BLaER1 (cell line): Measurements from ENCODE around the gene HS3ST1.

ENCODE experiments used
- H3K27ac ChIP-seq: shearing (Covaris generic); formaldehyde crosslinking; 2 replicates; pipeline ENCODE4 v1.8.1; 2022
- H3K27me3 ChIP-seq: shearing (Covaris generic); formaldehyde crosslinking; 2 replicates; pipeline ENCODE4 v1.8.1; 2022
- H3K36me3 ChIP-seq: shearing (Covaris generic); formaldehyde crosslinking; 2 replicates; pipeline ENCODE4 v1.8.1; 2022
- H3K4me1 ChIP-seq: shearing (Covaris generic); formaldehyde crosslinking; 2 replicates; pipeline ENCODE4 v1.8.1; 2022
- H3K4me2 ChIP-seq: shearing (Covaris generic); formaldehyde crosslinking; 2 replicates; pipeline ENCODE4 v1.8.1; 2022
- H3K4me3 ChIP-seq: shearing (Covaris generic); formaldehyde crosslinking; 2 replicates; pipeline ENCODE4 v1.8.1; 2022
- H3K9ac ChIP-seq: shearing (Covaris generic); formaldehyde crosslinking; 2 replicates; pipeline ENCODE4 v1.8.1; 2022
- H3K9me3 ChIP-seq: shearing (Covaris generic); formaldehyde crosslinking; 2 replicates; pipeline ENCODE4 v1.8.1; 2022
- H4K20me1 ChIP-seq: shearing (Covaris generic); formaldehyde crosslinking; 2 replicates; pipeline ENCODE4 v1.8.1; 2022
- Cebpa-rat ChIP-seq: shearing (Covaris generic); IDR thresholded peaks from 2 replicates; pipeline ENCODE4 v1.8.1; 2022

Gene HS3ST1

GRCh38 chr4:11436084-11436483 lies 7.4 kb upstream of the HS3ST1 start:
- H4K20me1 ChIP-seq = no peaks in the 10 kb centered on the region
- no peak overlapping the region for H3K27ac ChIP-seq
- TF ChIP-seq Cebpa-rat = no peak
- no peaks in the 10 kb centered on the region for H3K9me3 ChIP-seq
- no peak overlapping the region for H3K4me3 ChIP-seq
- H3K4me2 ChIP-seq = peak overlapping the region; percentile 65
- peaks cover 20% of the 10 kb centered on the region for H3K4me1 ChIP-seq
- H3K9ac ChIP-seq = no peak overlapping the region
- no peaks in the 10 kb centered on the region for H3K36me3 ChIP-seq
- no peaks in the 10 kb centered on the region; the same call in 1 of the 2 replicates for H3K27me3 ChIP-seq

GRCh38 chr4:11435557-11435956 lies 6.9 kb upstream of the HS3ST1 start:
- Histone ChIP-seq H3K27ac (no peak overlapping the region), H3K4me2 (peak overlapping the region; percentile 65), H3K4me3 (no peak overlapping the region), H3K9me3 (no peaks in the 10 kb centered on the region), H3K27me3 (peaks cover 5% of the 10 kb centered on the region; the same call in 1 of the 2 replicates), H3K4me1 (peaks cover 20% of the 10 kb centered on the region), H3K36me3 (no peaks in the 10 kb centered on the region), H3K9ac (no peak overlapping the region), H4K20me1 (no peaks in the 10 kb centered on the region)
- TF ChIP-seq Cebpa-rat = no peak

DNA sequence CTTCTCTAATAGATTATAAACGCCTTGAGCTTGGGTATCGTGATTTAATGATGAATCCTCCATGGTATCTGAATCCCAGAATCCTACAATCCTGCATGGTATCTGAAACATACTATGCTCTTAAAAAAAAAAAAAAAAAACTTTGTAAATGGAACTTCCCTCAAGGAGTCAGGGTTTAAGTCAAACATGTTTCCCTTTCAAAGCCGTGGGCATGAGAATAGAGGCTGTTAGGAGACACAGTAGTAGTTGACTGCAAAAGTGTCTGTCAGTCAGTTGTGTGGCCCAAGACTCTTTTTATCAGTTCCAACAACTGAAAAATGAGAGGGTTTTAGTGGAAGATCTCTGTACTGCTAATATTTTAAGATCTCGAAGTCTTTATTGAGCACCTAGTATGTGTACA lies 2.4 kb upstream of the HS3ST1 start:
- H3K9ac ChIP-seq = no peak overlapping the region
- H3K27ac ChIP-seq = no peak overlapping the region
- H3K9me3 ChIP-seq = peaks cover 20% of the 10 kb centered on the region

DNA sequence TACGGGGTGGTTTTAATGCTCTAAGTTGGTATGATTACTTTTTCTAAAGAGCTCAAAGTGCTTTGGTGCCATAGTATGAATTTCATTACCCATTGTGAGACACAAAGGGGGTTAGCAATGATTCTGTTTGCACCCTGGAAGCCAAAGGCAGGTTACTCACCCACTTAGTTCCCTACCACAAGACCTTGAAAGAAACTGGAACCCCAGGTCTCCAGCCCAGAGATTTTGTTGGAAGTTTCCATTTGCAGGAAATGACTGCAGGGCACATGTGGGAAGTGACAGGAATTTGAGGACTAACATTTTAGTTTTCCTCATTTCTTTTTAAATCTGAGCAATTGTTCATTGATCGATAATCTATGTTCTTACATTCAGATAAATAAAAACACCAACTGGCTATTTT lies 1.8 kb upstream of the HS3ST1 start:
- Histone ChIP-seq H3K4me1 (peaks cover 16% of the 10 kb centered on the region), H3K36me3 (no peaks in the 10 kb centered on the region), H3K9me3 (peaks cover 20% of the 10 kb centered on the region), H3K4me2 (no peak overlapping the region), H3K9ac (no peak overlapping the region), H3K27ac (no peak overlapping the region), H3K27me3 (peaks cover 50% of the 10 kb centered on the region), H4K20me1 (no peaks in the 10 kb centered on the region), H3K4me3 (no peak overlapping the region)
- TF ChIP-seq Cebpa-rat = no peak

More for the DNA sequence above, 2.4 kb upstream of the HS3ST1 start:
- Histone ChIP-seq H3K4me3 (no peak overlapping the region), H3K4me1 (peaks cover 22% of the 10 kb centered on the region), H4K20me1 (no peaks in the 10 kb centered on the region), H3K4me2 (no peak overlapping the region), H3K36me3 (no peaks in the 10 kb centered on the region), H3K27me3 (peaks cover 47% of the 10 kb centered on the region)
- TF ChIP-seq Cebpa-rat = no peak

DNA sequence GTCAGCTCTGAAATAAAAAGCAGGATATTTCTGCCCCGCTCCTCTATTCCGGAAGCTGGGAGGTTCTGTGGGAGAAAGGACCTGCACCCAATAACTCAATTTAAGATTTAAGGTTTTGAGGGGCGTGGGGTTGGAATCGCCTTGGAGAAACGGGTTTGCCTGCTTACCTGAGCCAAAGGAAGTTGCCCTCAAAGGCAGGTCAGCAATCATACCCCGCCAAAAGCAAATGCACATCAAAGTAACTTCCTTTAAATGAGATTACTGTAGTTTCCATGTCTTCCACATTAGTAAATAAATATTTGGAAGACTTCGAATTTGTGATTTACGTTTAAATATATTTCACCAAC lies 978 bp upstream of the HS3ST1 start:
- H4K20me1 ChIP-seq = no peaks in the 10 kb centered on the region
- peaks cover 15% of the 10 kb centered on the region for H3K4me1 ChIP-seq
- no peak overlapping the region for H3K9ac ChIP-seq
- no peaks in the 10 kb centered on the region for H3K36me3 ChIP-seq
- no peak for TF ChIP-seq Cebpa-rat
- peaks cover 50% of the 10 kb centered on the region for H3K27me3 ChIP-seq
- no peak overlapping the region for H3K27ac ChIP-seq
- no peak overlapping the region for H3K4me3 ChIP-seq
- no peak overlapping the region for H3K4me2 ChIP-seq
- H3K9me3 ChIP-seq = peaks cover 20% of the 10 kb centered on the region

- Histone ChIP-seq H3K9ac (no peak overlapping the region), H3K4me2 (peak overlapping the region; percentile 91)
- no peak for TF ChIP-seq Cebpa-rat
Observed at GRCh38 chr4:11428899-11429698, 405 bp upstream of the HS3ST1 start.

GRCh38 chr4:11427121-11427996 lies 1.3 kb downstream of the HS3ST1 start:
- Histone ChIP-seq H3K27me3 (peaks cover 50% of the 10 kb centered on the region), H3K36me3 (no peaks in the 10 kb centered on the region), H3K27ac (no peak overlapping the region), H3K4me3 (0 out of 2 replicates have a peak overlapping the region, but pooled peaks have one; percentile 67), H4K20me1 (no peaks in the 10 kb centered on the region), H3K9me3 (peaks cover 20% of the 10 kb centered on the region), H3K4me2 (peak overlapping the region; percentile 91), H3K4me1 (peaks cover 15% of the 10 kb centered on the region), H3K9ac (no peak overlapping the region)
- TF ChIP-seq Cebpa-rat = no peak

More at GRCh38 chr4:11428899-11429698, 405 bp upstream of the HS3ST1 start:
- peaks cover 20% of the 10 kb centered on the region for H3K9me3 ChIP-seq
- no peaks in the 10 kb centered on the region for H3K36me3 ChIP-seq
- no peaks in the 10 kb centered on the region for H4K20me1 ChIP-seq
- H3K4me3 ChIP-seq = peak overlapping the region; percentile 67
- peaks cover 50% of the 10 kb centered on the region for H3K27me3 ChIP-seq
- peaks cover 15% of the 10 kb centered on the region for H3K4me1 ChIP-seq
- H3K27ac ChIP-seq = no peak overlapping the region

GRCh38 chr4:11426731-11427120 lies 2.0 kb downstream of the HS3ST1 start:
- Histone ChIP-seq H3K9me3 (peaks cover 20% of the 10 kb centered on the region), H3K36me3 (no peaks in the 10 kb centered on the region), H3K4me2 (no peak overlapping the region), H3K4me3 (no peak overlapping the region), H3K27me3 (peaks cover 50% of the 10 kb centered on the region), H3K4me1 (peaks cover 15% of the 10 kb centered on the region), H4K20me1 (no peaks in the 10 kb centered on the region), H3K9ac (no peak overlapping the region), H3K27ac (no peak overlapping the region)
- no peak for TF ChIP-seq Cebpa-rat

- no peak overlapping the region for H3K27ac ChIP-seq
- no peaks in the 10 kb centered on the region for H4K20me1 ChIP-seq
- TF ChIP-seq Cebpa-rat = no peak
- peaks cover 50% of the 10 kb centered on the region for H3K27me3 ChIP-seq
- H3K4me3 ChIP-seq = no peak overlapping the region
- H3K4me1 ChIP-seq = peaks cover 15% of the 10 kb centered on the region
- no peak overlapping the region for H3K4me2 ChIP-seq
- H3K9me3 ChIP-seq = peaks cover 20% of the 10 kb centered on the region
- no peak overlapping the region for H3K9ac ChIP-seq
- H3K36me3 ChIP-seq = no peaks in the 10 kb centered on the region
Observed at GRCh38 chr4:11426003-11426402, 2.7 kb downstream of the HS3ST1 start.

GRCh38 chr4:11424856-11425255 lies 3.8 kb downstream of the HS3ST1 start:
- Histone ChIP-seq H3K4me1 (peaks cover 15% of the 10 kb centered on the region), H3K9ac (no peak overlapping the region)

More at GRCh38 chr4:11424856-11425255, 3.8 kb downstream of the HS3ST1 start:
- H3K27me3 ChIP-seq = peaks cover 38% of the 10 kb centered on the region
- peaks cover 20% of the 10 kb centered on the region for H3K9me3 ChIP-seq
- no peaks in the 10 kb centered on the region for H3K36me3 ChIP-seq
- H4K20me1 ChIP-seq = no peaks in the 10 kb centered on the region
- H3K4me2 ChIP-seq = no peak overlapping the region
- TF ChIP-seq Cebpa-rat = no peak
- H3K4me3 ChIP-seq = no peak overlapping the region
- no peak overlapping the region for H3K27ac ChIP-seq
